ENCODE measurements around the gene ELF1. TPM values are rescaled to one million over a fixed set of nuclear protein-coding genes. Genes with fewer than 3 reads are reported as not detected.

The ELF1 gene
- total and polyA plus RNA-seq, 10 of the 15 experiments (the other 5 are each of a cell fraction or from before 2014, with no cell fraction given) = 43.3 to 97.6 (median 55.7) TPM

DNA sequence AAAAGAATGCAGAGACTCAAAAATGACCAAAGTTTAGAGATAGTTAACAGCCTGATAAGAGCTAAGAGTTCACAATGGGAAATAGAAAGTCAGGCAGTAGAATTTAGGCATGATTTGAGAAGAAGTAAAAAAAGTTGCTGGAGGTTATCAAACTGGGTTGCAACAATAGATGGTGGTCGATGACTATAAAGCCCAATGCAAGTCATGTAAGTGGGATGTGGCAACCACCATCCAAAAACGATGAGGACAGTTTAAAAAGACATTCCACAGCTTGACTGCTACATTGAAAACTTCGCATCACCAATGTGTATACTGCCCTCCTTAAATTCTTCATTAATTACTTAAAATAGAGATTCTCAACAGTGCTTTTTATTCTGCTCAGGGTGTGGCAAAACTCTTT is 19.7 kb downstream of the ELF1 start:
- POLR2A ChIA-PET = no interaction called here
- Histone ChIP-seq H3K4me1 (ENCODE audit: control insufficient read depth, insufficient read depth, low read length) (peaks cover 46% of the 10 kb centered on the region), H3K4me3 (no peak overlapping the region)

More for the DNA sequence above, 19.7 kb downstream of the ELF1 start:
- Histone ChIP-seq H3K9me3 (replicated peaks; ENCODE audit: control insufficient read depth, insufficient read depth, low read length) (peaks cover 2% of the 10 kb centered on the region; the same call in 2 of the 3 replicates), H3K4me2 (ENCODE audit: control insufficient read depth, insufficient read depth) (no peak overlapping the region), H3K9ac (ENCODE audit: control insufficient read depth, insufficient read depth, low read length) (no peak overlapping the region), H3K27ac (ENCODE audit: control insufficient read depth, insufficient read depth) (no peak overlapping the region), H3K79me2 (ENCODE audit: control insufficient read depth, insufficient read depth, low read length) (peaks cover 98% of the 10 kb centered on the region), H2AFZ (ENCODE audit: control insufficient read depth, low read depth, low read length) (no peak overlapping the region), H4K20me1 (ENCODE audit: control insufficient read depth, insufficient read depth) (no peaks in the 10 kb centered on the region; the same call in 1 of the 2 replicates), H3K36me3 (ENCODE audit: control insufficient read depth in 2 of 2, insufficient read depth in 2 of 2, low read length in 1 of 2) (peaks cover 2 to 19% of the 10 kb centered on the region in 2 experiments; a peak in 3 of 4 replicates), H3K27me3 (replicated peaks in 1 of 2; ENCODE audit: control insufficient read depth in 2 of 2, insufficient read depth in 2 of 2, low read length in 1 of 2) (no peaks in the 10 kb centered on the region)
- RAD21 ChIA-PET (ENCODE audit: unreplicated experiment) = no interaction called here
- intact Hi-C loops (cut with micrococcal nuclease; ENCODE audit: unreplicated experiment) (no loop called here), in situ Hi-C loops (cut with MboI) (no loop called here)
- no TSS peak for BruUV-seq (replicated peaks)
- TF ChIP-seq, protein P1, sequence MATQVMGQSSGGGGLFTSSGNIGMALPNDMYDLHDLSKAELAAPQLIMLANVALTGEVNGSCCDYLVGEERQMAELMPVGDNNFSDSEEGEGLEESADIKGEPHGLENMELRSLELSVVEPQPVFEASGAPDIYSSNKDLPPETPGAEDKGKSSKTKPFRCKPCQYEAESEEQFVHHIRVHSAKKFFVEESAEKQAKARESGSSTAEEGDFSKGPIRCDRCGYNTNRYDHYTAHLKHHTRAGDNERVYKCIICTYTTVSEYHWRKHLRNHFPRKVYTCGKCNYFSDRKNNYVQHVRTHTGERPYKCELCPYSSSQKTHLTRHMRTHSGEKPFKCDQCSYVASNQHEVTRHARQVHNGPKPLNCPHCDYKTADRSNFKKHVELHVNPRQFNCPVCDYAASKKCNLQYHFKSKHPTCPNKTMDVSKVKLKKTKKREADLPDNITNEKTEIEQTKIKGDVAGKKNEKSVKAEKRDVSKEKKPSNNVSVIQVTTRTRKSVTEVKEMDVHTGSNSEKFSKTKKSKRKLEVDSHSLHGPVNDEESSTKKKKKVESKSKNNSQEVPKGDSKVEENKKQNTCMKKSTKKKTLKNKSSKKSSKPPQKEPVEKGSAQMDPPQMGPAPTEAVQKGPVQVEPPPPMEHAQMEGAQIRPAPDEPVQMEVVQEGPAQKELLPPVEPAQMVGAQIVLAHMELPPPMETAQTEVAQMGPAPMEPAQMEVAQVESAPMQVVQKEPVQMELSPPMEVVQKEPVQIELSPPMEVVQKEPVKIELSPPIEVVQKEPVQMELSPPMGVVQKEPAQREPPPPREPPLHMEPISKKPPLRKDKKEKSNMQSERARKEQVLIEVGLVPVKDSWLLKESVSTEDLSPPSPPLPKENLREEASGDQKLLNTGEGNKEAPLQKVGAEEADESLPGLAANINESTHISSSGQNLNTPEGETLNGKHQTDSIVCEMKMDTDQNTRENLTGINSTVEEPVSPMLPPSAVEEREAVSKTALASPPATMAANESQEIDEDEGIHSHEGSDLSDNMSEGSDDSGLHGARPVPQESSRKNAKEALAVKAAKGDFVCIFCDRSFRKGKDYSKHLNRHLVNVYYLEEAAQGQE (IDR thresholded peaks at IDR 0.05; ENCODE audit: low read depth, low read length) = no peak
- TF ChIP-seq FOXK2 (IDR thresholded peaks at IDR 0.05) = no peak
- no peak for TF ChIP-seq STAT3 (IDR thresholded peaks at IDR 0.05; ENCODE audit: low read depth, low read length)
- TF ChIP-seq CHD1 (IDR thresholded peaks at IDR 0.05; ENCODE audit: low read depth, low read length) = no peak
- no peak for TF ChIP-seq ZBED1 (IDR thresholded peaks at IDR 0.05; ENCODE audit: borderline replicate concordance)
- TF ChIP-seq, protein P2, sequence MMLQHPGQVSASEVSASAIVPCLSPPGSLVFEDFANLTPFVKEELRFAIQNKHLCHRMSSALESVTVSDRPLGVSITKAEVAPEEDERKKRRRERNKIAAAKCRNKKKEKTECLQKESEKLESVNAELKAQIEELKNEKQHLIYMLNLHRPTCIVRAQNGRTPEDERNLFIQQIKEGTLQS (IDR thresholded peaks at IDR 0.05; ENCODE audit: borderline replicate concordance, extremely low read depth, low read depth, low read length) = no peak
- DNase-seq (ENCODE audit: low read depth, low spot score) (no peak), FAIRE-seq (no peak), ATAC-seq (no peak)
- CTCF ChIA-PET = no interaction called here
- 97% methylated on average over 3 of the region's 3 CpGs for WGBS (ENCODE audit: insufficient coverage, insufficient replicate concordance, low lambda C conversion rate, missing lambda C conversion rate)
- SMC1A ChIA-PET (ENCODE audit: uncharacterized antibody, unreplicated experiment) = interaction anchor here (16.0 kb wide), 1 partner anchor 14 kb away, joined by 308 read pairs; the partner anchor contains the start of gene ELF1
